AG09319 (cell line): Measurements from ENCODE around the gene CMTM8.

ENCODE experiments used
- DNase-seq: peaks from one replicate; pipeline ENCODE4 v3.0.0-alpha.2; 2010; ENCODE audit warnings: low read depth; ENCODE audit errors: extremely low read depth
- CTCF ChIP-seq: IDR thresholded peaks from 2 replicates; pipeline ENCODE4 v1.5.1; 2011; ENCODE audit warnings: low read depth, mild to moderate bottlenecking, inconsistent platforms, low read length, moderate library complexity

Gene CMTM8

DNA sequence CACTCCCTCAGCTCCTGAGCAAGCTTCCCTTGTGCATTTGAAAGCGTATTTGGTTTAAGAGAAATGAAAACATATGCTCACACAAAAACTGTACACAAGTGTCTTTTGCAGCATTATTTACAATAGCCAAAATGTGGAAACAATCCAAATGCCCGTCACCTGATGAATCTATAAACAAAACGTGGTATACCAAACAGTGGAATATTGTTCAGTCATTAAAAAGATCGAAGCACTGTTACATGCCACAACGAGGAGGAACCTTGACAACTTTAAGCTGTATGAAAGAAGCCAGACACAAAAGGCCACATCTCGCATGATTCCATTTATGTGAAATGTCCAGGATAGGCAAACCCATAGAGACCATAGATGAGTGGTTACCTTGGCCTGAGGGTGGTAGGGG is 81.6 kb downstream of the CMTM8 start:
- no peak for DNase-seq
- TF ChIP-seq CTCF: no peak

- no peak for TF ChIP-seq CTCF
- no peak for DNase-seq
Observed at GRCh38 chr3:32321095-32321790, 82.8 kb downstream of the CMTM8 start.

- DNase-seq: no peak
- no peak for TF ChIP-seq CTCF
Observed at GRCh38 chr3:32322311-32322710, 83.8 kb downstream of the CMTM8 start.

DNA sequence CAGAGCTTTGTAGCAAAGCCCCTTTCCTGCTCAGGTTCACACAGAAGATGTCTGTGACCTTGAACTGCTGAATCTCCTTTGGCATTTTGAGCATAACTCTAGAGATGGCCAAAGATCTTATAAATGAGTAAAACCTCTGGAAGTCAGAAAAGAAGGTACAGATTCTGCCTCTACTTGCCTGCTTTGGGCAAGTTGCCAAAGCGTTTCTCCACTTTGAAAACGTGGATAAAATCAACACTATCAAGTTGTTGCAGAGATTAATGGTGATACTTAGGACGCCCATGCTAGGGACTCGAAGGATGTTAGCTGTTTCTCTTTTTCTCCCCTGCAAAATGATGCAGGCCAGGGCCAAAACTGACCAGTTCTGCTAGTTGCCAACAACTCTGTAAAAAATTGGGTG is 85.1 kb downstream of the CMTM8 start:
- TF ChIP-seq CTCF: no peak

GRCh38 chr3:32325201-32325600 is 86.7 kb downstream of the CMTM8 start:
- TF ChIP-seq CTCF: no peak
- DNase-seq: no peak

More for the DNA sequence above, 85.1 kb downstream of the CMTM8 start:
- DNase-seq: no peak

DNA sequence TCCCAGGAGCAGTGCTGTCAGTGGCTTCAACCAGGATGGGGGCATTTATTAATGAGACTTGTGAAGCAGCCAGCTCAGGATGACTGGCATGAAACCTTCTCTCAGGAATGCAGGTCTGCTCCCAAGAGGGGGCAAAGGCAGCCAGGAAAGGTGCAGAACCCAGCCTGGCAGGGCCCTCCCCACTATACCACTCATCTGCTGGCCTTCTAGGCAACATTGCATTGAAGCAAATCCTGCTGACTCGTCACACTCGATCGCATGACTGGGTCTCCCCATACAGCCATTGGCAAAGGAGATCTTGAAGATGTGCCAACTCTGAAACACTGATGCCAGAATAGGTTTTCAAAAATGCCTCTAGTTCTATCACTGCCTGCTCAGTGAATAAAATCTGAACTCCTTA is 87.4 kb downstream of the CMTM8 start:
- no peak for DNase-seq
- TF ChIP-seq CTCF: no peak

- no peak for TF ChIP-seq CTCF
- no peak for DNase-seq
Observed at GRCh38 chr3:32326795-32327194, 88.3 kb downstream of the CMTM8 start.
